Activated CD8-positive, alpha-beta memory T cell treated with anti-CD3 and anti-CD28 coated beads for 1 hour (primary cell): ENCODE results near the gene MISP3.
"Not testable (repeated sequence)": the region's sequence is repeated elsewhere in the genome, so short reads cannot be mapped to it uniquely, and the experiment has no call there.

Experiments
- DNase-seq, 2 donors: peaks; one replicate each; pipeline ENCODE4 v3.0.0-alpha.2; 2020; ENCODE audit warnings: low read depth in 1 of 2; ENCODE audit errors: extremely low read depth in 1 of 2

The MISP3 gene

DNA sequence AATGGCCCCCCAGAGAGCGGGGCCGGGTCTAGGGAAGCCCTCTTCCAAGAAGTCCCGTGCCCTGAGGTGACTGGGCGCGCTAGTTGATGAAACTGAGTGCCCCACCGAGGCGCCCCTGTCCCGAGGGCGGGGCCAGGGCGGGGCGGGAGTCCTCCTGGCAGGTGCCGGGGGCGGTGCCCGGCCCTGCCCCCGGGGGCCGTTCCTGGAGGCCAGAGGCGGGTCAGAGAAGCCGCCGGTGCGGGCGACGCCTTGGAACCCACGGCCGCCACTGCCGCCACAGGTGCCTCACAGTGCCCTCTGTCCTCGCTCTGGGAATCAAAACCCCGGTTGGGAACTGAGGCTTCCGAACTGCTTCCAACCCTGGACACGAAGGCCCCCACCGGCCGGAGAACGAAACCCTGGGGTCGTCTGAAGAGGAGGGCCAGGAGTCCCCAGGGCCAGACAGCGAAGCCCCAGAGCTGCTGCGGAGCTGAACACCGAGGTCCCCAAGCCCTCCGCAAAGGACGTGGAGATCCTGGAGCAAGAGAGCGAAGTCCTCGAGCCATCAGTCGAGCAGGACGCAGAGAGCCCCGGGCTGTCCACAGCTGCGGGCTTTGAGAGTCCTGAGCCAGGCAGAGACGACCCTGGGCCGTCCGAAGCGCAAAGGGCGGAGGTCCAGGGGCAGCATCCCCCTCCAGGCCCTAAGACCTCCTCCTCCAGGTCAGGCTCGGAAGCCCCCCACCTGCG, at the start of gene MISP3:
TSS of gene MISP3 (plus strand) at position 252 of the 726 bp plus-strand sequence. CDS start 524 bp downstream, outside the sequence.
- DNase-seq, result no peak

DNA sequence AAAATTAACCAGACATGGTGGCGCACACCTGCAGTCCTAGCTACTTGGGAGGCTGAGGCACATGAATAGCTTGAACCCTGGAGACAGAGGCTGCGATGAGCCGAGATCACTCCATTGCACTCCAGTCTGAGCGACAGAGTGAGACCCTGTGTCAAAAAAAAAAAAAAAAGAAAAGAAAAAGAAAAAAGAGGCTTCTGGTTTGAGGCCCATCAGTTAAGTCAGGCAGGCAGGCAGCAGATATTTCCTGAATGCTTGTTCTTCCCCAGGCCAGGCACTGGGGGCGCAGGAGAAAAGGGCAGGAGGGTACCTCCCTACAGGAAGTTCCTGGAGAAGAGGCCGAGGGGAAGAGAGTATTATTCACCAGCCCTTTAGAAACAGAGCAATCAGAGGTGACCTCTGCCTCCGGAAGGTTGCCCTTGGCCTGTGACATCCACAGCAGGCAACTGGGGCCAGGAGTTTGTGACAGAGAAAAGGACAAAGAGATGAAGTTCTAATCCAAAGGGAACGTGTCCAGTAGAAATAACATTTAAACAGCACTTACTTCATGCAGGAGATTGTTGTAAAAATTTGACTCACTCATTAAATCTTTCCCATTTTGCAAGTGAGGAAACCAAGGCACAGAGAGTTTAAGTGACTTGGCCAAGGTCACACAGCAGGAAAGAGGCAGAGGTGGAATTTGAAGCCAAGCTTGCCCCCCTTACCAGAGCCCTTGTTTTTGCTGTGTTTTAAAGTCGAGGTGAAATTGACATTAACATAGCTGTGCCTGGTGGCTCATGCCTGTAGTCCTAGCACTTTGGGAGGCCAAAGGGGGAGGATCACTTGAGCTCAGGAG, 49.0 kb upstream of the MISP3 start:
- DNase-seq, result no peak

DNA sequence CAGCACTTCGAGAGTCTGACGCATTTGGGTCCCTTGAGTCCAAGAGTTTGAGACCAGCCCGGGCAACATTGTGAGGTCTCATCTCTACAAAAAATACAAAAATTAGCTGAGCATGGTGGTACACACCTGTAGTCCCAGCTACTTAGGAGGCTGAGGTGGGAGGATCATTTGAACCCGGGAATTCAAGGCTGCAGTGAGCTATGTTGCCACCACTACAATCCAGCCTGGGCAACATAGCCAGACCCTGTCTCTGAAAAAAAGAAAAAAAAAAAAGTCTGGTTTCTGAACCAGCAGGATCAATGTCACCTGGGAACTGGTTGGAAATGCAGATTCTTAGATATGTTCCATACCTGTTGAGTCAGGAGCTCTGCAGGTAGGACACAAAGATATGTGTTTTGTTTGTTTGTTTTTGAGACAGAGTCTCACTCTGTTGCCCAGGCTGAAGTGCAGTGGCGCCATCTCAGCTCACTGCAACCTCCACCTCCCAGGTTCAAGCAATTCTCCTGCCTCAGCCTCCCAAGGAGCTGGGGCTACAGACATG, 45.9 kb upstream of the MISP3 start:
- not testable (repeated sequence) for DNase-seq

DNA sequence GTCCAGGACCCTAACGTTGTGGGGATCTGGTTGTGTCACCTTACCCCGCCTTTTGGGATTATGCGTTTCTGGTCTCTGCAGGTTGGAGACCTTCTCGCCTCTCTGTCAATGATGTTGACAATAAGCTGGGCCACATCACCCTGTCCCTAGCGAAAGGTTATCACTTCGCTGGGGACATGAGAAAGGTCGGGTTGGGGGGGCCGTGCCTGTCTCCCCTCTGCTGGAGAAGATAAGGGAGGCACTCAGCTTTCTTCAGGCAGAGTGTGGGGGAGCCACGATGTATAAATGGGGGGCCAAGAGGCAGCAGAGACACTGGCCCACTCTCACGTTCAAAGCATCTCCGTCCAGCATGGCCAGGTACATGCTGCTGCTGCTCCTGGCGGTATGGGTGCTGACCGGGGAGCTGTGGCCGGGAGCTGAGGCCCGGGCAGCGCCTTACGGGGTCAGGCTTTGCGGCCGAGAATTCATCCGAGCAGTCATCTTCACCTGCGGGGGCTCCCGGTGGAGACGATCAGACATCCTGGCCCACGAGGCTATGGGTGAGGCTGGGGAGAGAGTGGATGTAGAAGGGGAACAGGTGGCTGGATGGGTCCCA, 44.6 kb upstream of the MISP3 start, which contains the start of gene RLN3:
TSS of gene RLN3 (plus strand) at position 293 of the 595 bp plus-strand sequence. CDS start at position 350, 57 bp downstream.
- no peak for DNase-seq

DNA sequence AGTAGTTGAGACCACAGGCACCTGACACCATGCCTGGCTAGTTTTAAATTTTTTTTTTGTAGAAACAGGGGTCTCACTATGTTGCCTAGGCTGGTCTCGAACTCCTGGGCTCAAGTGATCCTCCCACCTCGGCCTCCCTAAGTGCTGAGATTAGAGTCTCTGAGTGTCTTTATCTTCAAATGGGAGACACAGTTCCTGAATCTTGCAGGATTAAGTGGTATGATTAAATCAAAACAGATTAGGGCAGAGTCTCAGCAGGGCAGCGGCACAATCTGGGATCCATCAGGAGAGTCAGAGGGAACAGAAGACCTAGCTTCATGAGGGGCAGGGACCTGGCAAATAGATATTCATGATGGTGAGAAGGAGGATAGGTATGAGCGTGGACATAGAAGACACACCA, 43.7 kb upstream of the MISP3 start:
- DNase-seq, result no peak

DNA sequence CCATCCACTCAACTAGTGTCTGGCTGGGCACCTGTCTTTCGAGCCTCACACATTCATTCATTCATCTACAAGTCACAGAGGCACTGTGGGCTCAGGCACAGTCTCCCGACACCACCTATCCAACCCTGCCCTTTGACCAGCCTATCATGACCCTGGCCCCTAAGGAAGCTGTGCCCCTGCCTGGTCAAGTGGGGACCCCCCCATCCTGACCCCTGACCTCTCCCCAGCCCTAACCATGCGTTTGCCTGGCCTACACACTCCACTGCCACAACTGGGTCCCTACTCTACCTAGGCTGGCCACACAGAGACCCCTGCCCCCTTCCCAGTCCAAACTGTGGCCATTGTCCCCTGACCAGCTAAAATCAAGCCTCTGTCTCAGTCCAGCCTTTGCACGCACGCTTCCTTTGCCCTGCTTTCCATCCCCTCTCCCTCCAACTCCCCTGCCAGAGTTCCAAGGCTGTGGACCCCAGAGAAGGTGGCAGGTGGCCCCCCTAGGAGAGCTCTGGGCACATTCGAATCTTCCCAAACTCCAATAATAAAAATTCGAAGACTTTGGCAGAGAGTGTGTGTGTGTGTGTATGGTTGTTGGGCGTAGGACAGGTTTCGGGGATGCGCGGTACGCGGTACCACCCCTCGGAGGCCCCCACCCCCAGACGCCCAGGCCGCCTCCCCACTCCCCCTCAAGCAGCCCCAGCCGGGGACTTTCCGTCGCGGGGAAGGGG, 41.4 kb upstream of the MISP3 start:
- peak in 1 of 2 donors; percentile 46 for DNase-seq

DNA sequence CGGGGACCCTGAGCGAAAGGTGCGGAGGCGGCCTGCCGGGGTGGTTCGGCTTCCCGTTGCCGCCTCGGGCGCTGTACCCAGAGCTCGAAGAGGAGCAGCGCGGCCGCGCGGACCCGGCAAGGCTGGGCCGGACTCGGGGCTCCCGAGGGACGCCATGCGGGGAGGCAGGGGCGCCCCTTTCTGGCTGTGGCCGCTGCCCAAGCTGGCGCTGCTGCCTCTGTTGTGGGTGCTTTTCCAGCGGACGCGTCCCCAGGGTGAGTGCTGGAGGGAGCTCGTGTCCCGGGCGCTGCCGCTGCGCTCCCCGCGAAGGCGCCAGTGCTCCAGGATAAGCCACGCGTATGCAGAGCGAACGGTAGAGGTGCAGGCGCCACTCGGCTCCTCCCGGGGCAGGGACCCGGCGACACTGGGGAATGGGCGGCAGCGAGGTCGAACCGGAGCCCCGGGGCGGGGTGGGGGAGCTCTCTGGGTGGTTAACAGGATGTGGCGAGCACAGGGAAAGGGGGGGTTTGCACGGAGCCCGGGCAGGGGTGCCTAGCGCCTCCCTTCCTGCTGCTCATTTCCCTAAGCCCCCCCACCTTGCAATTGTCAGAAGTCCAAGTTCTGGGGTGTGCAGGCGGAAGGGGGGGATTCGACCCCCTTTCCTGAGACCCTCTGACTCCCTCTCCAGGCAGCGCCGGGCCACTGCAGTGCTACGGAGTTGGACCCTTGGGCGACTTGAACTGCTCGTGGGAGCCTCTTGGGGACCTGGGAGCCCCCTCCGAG, 40.7 kb upstream of the MISP3 start, which contains the start of gene IL27RA:
TSS of gene IL27RA (plus strand) at position 44 of the 762 bp plus-strand sequence. CDS start at position 155, 111 bp downstream.
- peak; percentile 51 to 68 for DNase-seq

DNA sequence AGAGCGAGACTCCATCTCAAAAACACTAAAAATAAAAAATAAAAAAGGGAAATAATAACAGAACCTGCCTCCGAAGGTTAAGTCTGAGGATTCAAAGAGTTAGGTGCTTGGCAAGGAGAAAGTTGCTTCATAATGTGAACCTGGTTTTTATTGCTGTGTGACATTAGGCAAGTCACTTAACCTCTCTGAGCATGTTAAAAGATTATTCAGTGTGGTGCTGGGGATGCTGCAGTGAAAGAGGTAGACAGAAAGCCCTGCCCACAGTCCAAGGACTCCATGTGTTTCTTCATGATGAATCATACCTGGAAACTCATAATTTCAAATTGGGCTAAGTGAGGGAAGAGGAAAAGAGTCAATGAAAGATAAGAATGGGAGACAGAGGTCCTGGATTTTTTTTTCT, 38.6 kb upstream of the MISP3 start:
- DNase-seq, result no peak

DNA sequence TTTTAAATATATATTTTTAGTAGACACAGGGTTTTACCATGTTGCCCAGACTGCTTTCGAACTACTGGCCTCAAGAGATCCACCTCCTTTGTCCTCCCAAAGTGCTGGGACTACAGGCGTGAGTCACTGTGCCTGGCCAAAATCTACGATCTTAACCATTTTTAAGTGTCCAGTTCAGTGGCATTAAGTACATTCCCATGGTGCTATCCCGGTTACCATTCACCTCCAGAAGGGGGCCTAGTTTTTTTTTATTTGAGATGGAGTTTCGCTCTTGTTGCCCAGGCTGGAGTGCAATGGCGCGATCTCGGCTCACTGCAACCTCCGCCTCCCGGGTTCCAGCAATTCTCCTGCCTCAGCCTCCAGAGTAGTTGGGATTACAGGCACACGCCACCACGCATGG, 37.4 kb upstream of the MISP3 start:
- not testable (repeated sequence) for DNase-seq

DNA sequence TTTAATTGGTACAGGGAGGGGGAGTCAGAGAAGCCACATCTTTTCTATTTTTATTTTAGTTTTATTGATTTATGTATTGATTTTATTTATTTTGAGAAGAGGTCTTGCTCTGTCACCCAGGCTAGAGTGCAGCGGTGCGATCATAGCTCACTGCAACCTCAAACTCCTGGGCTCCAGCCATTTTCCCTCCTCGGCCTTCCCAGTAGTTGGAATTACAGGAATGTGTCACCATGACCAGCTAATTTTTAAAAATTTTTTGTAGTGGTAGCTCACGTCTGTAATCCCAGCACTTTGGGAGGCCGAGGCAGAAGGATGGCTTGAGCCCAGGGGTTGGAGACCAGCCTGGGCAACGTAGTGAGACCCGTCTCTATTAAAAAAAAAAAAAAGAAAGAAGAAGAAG, 36.9 kb upstream of the MISP3 start:
- no peak for DNase-seq

DNA sequence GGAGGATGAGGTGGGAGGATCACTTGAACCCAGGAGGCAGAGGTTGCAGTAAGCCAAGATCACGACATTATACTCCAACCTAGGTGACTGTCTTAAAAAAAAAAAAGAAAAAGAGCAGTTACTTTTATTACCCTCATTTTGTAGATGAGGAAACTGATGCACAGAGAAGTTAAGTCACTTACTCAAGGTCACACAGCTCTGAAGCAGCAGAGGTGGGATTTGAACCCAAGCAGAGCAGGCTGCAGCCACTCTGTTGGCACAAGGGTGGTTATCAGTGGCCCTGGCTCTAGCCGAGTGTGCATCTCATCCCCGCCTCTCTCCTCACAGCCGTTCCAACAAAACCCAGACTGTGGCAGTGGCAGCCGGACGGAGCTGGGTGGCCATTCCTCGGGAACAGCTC, 33.4 kb upstream of the MISP3 start:
- no peak for DNase-seq

DNA sequence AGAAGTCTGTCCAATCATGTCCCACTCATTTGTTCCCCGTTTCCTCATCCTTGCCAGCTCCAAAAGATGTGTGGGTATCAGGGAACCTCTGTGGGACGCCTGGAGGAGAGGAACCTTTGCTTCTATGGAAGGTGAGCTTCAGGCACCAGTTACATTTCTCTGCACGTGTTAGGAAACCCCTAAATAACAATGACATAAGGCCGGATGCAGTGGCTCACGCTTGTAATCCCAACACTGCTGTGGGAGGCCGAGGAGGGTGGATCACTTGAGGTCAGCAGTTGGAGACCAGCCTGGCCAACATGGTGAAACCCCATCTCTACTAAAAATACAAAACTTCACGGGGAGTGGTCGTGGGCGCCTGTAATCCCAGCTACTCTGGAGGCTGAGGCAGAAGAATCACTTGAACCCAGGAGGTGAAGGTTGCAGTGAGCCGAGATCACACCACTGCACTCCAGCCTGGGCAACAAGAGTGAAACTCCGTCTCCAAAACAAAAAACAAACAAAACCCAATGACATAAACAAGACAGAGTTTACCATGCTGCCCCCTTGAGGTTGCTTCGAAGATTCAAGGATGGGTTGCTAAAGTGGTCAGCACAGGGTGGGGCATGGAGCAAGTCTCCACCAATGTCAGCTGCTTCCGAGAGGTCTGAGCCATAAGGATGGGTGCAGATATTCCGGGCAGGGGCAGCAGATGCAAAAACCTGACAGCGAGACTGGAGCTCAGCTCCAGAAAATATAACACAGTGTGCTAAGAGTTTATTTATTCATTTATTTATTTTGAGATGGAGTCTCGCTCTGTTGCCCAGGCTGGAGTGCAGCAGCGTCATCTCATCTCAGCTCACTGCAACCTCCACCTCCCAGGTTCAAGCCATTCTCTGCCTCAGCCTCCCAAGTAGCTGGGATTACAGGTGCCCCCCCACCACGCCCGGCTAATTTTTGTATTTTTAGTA, 29.7 kb upstream of the MISP3 start:
- DNase-seq, result not testable (repeated sequence)

DNA sequence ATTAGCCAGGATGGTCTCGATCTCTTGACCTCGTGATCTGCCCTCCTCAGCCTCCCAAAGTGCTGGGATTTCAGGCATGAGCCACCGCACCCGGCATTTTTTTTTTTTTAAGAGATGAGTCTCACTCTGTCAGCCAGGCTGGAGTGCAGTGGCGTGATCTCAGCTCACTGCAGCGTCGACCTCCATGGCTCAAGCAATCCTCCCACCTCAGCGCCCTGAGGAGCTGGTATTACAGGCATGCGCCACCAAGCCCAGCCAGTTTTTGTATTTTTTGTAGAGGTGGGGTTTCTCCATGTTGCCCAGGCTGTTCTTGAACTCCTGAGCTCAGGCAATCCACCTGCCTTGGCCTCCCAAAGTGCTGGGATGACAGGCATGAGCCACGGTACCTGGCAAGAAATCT, 24.7 kb upstream of the MISP3 start:
- not testable (repeated sequence) for DNase-seq

DNA sequence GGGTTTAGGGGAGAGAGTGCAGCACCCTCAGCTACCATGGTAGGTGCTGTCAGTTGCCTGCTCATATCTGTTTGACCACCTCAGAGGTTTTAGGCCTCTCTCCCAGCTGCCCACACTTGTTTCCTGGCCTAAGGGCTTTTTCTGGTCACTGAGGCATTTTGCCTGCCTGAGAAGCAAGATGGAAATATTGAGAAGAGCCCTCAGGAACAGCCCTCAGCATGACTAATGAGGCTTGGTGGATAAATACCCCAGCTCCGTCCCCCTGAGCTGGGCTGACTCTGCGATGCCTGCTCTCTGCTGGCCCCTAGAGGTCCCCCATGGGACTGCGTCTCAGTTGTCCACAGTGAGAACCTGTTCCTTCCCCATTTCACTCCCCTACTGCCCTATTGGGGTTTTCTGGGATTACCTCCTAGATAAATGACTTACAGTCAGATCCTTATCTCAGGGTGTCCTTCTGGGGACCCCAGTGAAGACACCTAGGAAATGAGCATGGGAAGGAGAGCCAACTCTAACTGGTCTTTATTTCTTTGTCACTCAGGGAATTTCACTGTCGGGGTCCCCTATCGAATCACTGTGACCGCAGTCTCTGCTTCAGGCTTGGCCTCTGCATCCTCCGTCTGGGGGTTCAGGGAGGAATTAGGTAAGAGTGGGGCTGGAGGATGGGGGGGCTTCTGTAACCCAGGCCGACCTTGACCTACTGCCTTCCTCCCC, 24.0 kb upstream of the MISP3 start:
- peak in 1 of 2 donors; percentile 65 for DNase-seq

DNA sequence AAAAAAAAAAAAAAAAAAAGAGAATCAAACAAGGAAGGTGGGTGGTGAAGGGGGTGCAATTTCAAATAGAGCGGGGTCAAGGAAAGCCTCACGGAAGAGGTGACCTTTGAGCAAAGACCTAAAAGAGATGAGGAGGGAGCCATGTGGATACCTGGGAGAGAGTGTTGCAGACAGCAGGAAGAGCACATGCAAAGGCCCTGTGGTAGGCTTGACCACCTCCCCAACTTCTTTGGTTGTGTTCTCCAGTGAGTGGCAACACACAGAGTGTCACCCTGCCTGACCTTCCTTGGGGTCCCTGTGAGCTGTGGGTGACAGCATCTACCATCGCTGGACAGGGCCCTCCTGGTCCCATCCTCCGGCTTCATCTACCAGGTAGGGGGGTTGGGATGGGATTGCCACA, 22.1 kb upstream of the MISP3 start:
- no peak for DNase-seq

DNA sequence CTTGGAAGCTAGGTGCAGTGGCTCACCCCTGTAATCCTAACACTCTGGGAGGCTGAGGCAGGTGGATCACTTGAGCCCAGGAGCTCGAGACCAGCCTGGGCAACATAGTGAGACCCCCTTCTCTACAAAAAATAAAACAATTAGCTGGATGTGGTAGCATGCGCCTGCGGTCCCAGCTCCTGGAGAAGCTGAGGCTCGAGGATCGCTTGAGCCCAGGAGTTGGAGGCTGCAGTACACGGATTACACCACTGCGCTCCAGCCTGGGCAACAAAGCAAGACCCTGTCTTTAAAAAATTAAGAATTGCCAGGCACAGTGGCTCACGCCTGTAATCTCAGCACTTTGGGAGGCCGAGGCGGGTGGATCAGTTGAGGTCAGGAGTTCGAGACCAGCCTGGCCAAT, 21.6 kb upstream of the MISP3 start:
- DNase-seq, result not testable (repeated sequence)

DNA sequence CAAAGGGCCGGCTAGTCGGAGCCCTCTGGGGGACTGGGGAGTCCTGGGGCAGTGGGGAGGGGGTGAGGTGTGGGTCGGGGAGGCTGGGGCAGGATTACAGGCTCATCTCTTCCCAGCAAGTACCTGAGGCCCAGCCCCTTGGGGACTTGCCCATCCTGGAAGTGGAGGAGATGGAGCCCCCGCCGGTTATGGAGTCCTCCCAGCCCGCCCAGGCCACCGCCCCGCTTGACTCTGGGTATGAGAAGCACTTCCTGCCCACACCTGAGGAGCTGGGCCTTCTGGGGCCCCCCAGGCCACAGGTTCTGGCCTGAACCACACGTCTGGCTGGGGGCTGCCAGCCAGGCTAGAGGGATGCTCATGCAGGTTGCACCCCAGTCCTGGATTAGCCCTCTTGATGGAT, 20.6 kb upstream of the MISP3 start:
- no peak for DNase-seq

DNA sequence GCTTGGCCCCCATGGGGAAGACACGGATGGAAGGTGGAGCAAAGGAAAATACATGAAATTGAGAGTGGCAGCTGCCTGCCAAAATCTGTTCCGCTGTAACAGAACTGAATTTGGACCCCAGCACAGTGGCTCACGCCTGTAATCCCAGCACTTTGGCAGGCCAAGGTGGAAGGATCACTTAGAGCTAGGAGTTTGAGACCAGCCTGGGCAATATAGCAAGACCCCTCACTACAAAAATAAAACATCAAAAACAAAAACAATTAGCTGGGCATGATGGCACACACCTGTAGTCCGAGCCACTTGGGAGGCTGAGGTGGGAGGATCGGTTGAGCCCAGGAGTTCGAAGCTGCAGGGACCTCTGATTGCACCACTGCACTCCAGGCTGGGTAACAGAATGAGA, 20.1 kb upstream of the MISP3 start:
- DNase-seq, result no peak
